ENCODE data around the gene ARMC6. TPM values are rescaled to one million over a fixed set of nuclear protein-coding genes. Genes with fewer than 3 reads are reported as not detected.

ARMC6 gene
- total RNA-seq, 3 donors from 2014 or later, result 20.3 to 29.5 (median 27.7) TPM

DNA sequence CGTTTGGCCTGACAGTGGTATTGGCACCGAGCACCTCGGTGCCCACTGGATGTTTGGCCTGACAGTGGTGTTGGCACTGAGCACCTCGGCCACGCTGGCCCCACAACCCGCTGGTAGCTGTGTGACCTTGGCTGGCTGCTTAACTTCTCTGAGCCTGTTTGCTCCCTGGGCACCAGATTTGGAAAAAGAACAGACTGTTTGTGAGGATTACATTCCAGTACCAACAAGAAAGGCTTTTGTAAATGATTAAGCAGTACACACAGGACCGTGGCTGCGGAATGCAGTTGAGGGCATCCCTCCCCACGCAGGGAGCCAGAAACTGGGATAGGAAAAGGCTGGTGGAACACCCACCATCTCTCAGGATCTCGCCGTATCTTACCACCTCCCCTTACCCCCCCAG, 62.3 kb downstream of the ARMC6 start:
- Histone ChIP-seq H3K27me3 (no peaks in the 10 kb centered on the region), H3K36me3 (no peaks in the 10 kb centered on the region), H3K27ac (no peak overlapping the region), H3K4me3 (no peak overlapping the region), H3K9me3 (no peaks in the 10 kb centered on the region), H3K4me1 (no peaks in the 10 kb centered on the region)
- DNase-seq (ENCODE audit: low spot score in 2 of 2), result no peak
- intact Hi-C loops (cut with DNase I; ENCODE audit: low total_unique reads), result no loop called here
- TF ChIP-seq CTCF (IDR thresholded peaks at IDR 0.05) (no peak), POLR2A (IDR thresholded peaks at IDR 0.05) (no peak), POLR2AphosphoS5 (IDR thresholded peaks at IDR 0.05) (no peak)

- Histone ChIP-seq H3K27ac (no peak overlapping the region), H3K27me3 (no peaks in the 10 kb centered on the region), H3K4me1 (no peaks in the 10 kb centered on the region), H3K9me3 (no peaks in the 10 kb centered on the region), H3K36me3 (no peaks in the 10 kb centered on the region), H3K4me3 (no peak overlapping the region)
- DNase-seq (ENCODE audit: low spot score in 2 of 2), result no peak
- intact Hi-C loops (cut with DNase I; ENCODE audit: low total_unique reads), result no loop called here
- TF ChIP-seq POLR2AphosphoS5 (IDR thresholded peaks at IDR 0.05), result no peak
- no peak for TF ChIP-seq CTCF (IDR thresholded peaks at IDR 0.05)
- TF ChIP-seq POLR2A (IDR thresholded peaks at IDR 0.05), result no peak
Measured at GRCh38 chr19:19096641-19097627, 63.5 kb downstream of the ARMC6 start.

- Histone ChIP-seq H3K36me3 (no peaks in the 10 kb centered on the region), H3K27ac (no peak overlapping the region), H3K27me3 (no peaks in the 10 kb centered on the region), H3K9me3 (no peaks in the 10 kb centered on the region), H3K4me1 (no peaks in the 10 kb centered on the region), H3K4me3 (no peak overlapping the region)
- no peak for DNase-seq (ENCODE audit: low spot score in 2 of 2)
- TF ChIP-seq POLR2AphosphoS5 (IDR thresholded peaks at IDR 0.05), result no peak
- TF ChIP-seq POLR2A (IDR thresholded peaks at IDR 0.05), result no peak
- no peak for TF ChIP-seq CTCF (IDR thresholded peaks at IDR 0.05)
- intact Hi-C loops (cut with DNase I; ENCODE audit: low total_unique reads), result no loop called here
Measured at GRCh38 chr19:19098084-19098702, 64.8 kb downstream of the ARMC6 start.

DNA sequence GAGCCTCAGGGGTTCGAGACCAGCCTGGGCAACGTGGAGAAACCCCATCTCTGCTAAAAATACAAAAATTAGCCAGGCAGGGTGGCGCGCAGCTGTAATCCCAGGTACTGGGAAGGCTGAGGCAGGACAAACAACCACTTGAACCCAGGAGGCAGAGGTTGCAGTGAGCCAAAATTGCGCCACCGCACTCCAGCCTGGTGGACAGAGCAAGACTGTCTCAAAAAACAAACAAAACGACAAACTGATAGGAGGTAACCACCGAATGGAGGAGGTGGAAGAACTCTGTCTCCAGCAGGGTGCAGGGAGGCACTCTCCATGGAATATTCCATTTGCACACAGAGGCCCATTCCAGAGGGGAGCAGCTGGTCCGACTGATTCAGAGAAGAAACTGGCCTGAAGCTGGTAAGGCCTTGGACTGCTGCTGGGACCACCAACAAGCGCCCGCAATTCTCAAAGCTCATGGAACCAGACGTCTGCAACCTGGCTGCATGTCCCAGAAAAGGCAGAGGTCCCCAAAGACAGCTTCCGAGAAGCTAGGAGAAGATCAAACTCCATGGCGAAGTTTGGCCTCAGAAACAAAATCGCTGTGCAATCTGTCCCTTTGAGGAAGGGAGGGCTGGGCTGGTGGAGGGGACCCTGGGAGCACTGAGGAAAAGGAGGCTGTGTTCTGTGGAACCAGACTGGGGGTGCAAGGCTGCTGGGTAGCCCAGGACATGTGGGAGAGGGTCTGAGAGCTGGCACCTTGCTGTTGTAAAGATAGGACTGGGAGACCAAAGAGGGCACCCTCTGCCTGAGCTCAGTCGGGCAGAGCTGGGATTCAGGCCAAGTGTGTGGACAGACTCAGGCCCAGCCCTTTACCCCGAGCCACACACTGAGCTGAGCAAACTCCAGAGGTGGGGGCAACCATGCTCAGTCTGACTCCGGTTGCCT, 65.6 kb downstream of the ARMC6 start:
- TF ChIP-seq CTCF (IDR thresholded peaks at IDR 0.05) (no peak), POLR2A (IDR thresholded peaks at IDR 0.05) (no peak), POLR2AphosphoS5 (IDR thresholded peaks at IDR 0.05) (no peak)
- H3K4me3 ChIP-seq, result no peak overlapping the region
- no peak for DNase-seq (ENCODE audit: low spot score in 2 of 2)
- H3K4me1 ChIP-seq, result no peaks in the 10 kb centered on the region
- intact Hi-C loops (cut with DNase I; ENCODE audit: low total_unique reads), result no loop called here
- no peak overlapping the region for H3K27ac ChIP-seq
- no peaks in the 10 kb centered on the region for H3K36me3 ChIP-seq
- no peaks in the 10 kb centered on the region for H3K9me3 ChIP-seq
- H3K27me3 ChIP-seq, result no peaks in the 10 kb centered on the region
